ENCODE results near the gene SIN3A. TPM values are rescaled to one million over a fixed set of nuclear protein-coding genes. Genes with fewer than 3 reads are reported as not detected.
"Not testable (repeated sequence)": the region's sequence is repeated elsewhere in the genome, so short reads cannot be mapped to it uniquely, and the experiment has no call there.

SIN3A gene
- 10 to 100 TPM; 51.4 to 54.3 TPM for total RNA-seq

GRCh38 chr15:75451674-75452363, at the start of gene SIN3A:
TSS of gene SIN3A (minus strand) at chr15:75451690. CDS start at chr15:75430375, 21,315 bp downstream.
- Histone ChIP-seq H3K4me3 (peak within 1 kb of the TSS; percentile 87), H3K4me1 (peaks cover 6% of the 10 kb centered on the region), H3K27ac (peak within 1 kb of the TSS; percentile 95), H3K27me3 (no peaks in the 10 kb centered on the region), H3K36me3 (no peaks in the 10 kb centered on the region), H3K9me3 (no peaks in the 10 kb centered on the region), H3K9ac (ENCODE audit: low read depth in 2 of 2, low read length in 2 of 2) (peak within 1 kb of the TSS; percentile 86 to 100)
- intact Hi-C loops (cut with DNase I): no loop called here
- DNase-seq: peak; percentile 100
- TF ChIP-seq CTCF (IDR thresholded peaks at IDR 0.05): no peak

GRCh38 chr15:75493732-75494131, 42.2 kb upstream of the SIN3A start:
- Histone ChIP-seq H3K36me3 (no peaks in the 10 kb centered on the region), H3K9me3 (no peaks in the 10 kb centered on the region), H3K4me3 (no peak overlapping the region), H3K4me1 (no peaks in the 10 kb centered on the region), H3K9ac (ENCODE audit: low read depth in 2 of 2, low read length in 2 of 2) (no peak overlapping the region), H3K27me3 (no peaks in the 10 kb centered on the region), H3K27ac (no peak overlapping the region)
- no peak for DNase-seq
- intact Hi-C loops (cut with DNase I): no loop called here
- no peak for TF ChIP-seq CTCF (IDR thresholded peaks at IDR 0.05)

GRCh38 chr15:75483961-75484360, 32.5 kb upstream of the SIN3A start:
- no peak for DNase-seq
- H3K27me3 ChIP-seq: no peaks in the 10 kb centered on the region
- H3K27ac ChIP-seq: no peak overlapping the region

GRCh38 chr15:75483556-75483955, 32.1 kb upstream of the SIN3A start:
- H3K27ac ChIP-seq; H3K4me1 ChIP-seq; H3K27me3 ChIP-seq; intact Hi-C loops (cut with DNase I); H3K9ac ChIP-seq (ENCODE audit: low read depth in 2 of 2, low read length in 2 of 2); H3K36me3 ChIP-seq; DNase-seq; H3K9me3 ChIP-seq; H3K4me3 ChIP-seq: not testable (repeated sequence)

More at GRCh38 chr15:75483961-75484360, 32.5 kb upstream of the SIN3A start:
- Histone ChIP-seq H3K9me3 (no peaks in the 10 kb centered on the region), H3K36me3 (no peaks in the 10 kb centered on the region), H3K9ac (ENCODE audit: low read depth in 2 of 2, low read length in 2 of 2) (no peak overlapping the region), H3K4me1 (no peaks in the 10 kb centered on the region), H3K4me3 (no peak overlapping the region)
- TF ChIP-seq CTCF (IDR thresholded peaks at IDR 0.05): no peak
- intact Hi-C loops (cut with DNase I): no loop called here

- no peak overlapping the region for H3K4me3 ChIP-seq
- no peak overlapping the region for H3K9ac ChIP-seq (ENCODE audit: low read depth in 2 of 2, low read length in 2 of 2)
- H3K4me1 ChIP-seq: no peaks in the 10 kb centered on the region
- no peak for TF ChIP-seq CTCF (IDR thresholded peaks at IDR 0.05)
- intact Hi-C loops (cut with DNase I): no loop called here
- no peaks in the 10 kb centered on the region for H3K27me3 ChIP-seq
- no peak for DNase-seq
- H3K27ac ChIP-seq: no peak overlapping the region
- no peaks in the 10 kb centered on the region for H3K9me3 ChIP-seq
- H3K36me3 ChIP-seq: no peaks in the 10 kb centered on the region
Measured at GRCh38 chr15:75483106-75483505, 31.6 kb upstream of the SIN3A start.

GRCh38 chr15:75480463-75480862, 29.0 kb upstream of the SIN3A start:
- H3K9me3 ChIP-seq; intact Hi-C loops (cut with DNase I); DNase-seq; H3K36me3 ChIP-seq; H3K9ac ChIP-seq (ENCODE audit: low read depth in 2 of 2, low read length in 2 of 2); H3K27me3 ChIP-seq; H3K27ac ChIP-seq; H3K4me1 ChIP-seq; H3K4me3 ChIP-seq: not testable (repeated sequence)

All from colonic mucosa (tissue), 4 donors.